Measurements from ENCODE around the gene MB. TPM values are rescaled to one million over a fixed set of nuclear protein-coding genes. Genes with fewer than 3 reads are reported as not detected.
A peak's percentile ranks its signal among the peaks of the same experiment; 100 is the strongest.

Gene MB
- total RNA-seq, 1 experiment from 2014 or later: 17.3 TPM

DNA sequence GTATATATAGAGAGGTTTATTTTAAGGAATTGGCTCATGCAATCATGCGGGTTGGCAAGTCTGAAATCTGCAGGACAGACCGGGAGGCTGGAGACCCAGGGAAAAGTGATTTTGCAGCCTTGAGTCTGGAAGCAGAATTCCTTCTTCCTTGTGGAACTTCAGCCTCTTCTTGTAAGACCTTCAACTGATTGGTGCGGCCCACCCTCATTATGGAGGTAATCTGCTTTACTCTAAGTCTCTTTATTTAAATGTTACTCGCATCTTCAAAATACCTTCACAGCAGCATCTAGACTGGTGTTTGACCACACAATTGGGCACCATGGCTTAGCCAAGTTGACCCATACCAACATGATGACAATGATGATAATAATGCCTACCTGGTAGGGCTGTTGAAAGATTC, 17.8 kb downstream of the MB start:
- Histone ChIP-seq H3K36me3 (ENCODE audit: control insufficient read depth, insufficient read depth, low read length) (no peaks in the 10 kb centered on the region), H3K9me3 (ENCODE audit: control insufficient read depth, insufficient read depth, low read depth, low read length) (no peaks in the 10 kb centered on the region), H3K4me1 (ENCODE audit: control insufficient read depth, insufficient read depth, low read length) (peaks cover 31% of the 10 kb centered on the region), H3K27me3 (ENCODE audit: control insufficient read depth, insufficient read depth, low read length) (no peaks in the 10 kb centered on the region), H3K27ac (ENCODE audit: low read length) (peak overlapping the region; percentile 87), H3K4me3 (ENCODE audit: low read depth in 2 of 2, low read length in 2 of 2) (no peak overlapping the region)
- TF ChIP-seq POLR2AphosphoS5 (IDR thresholded peaks at IDR 0.05; ENCODE audit: low read depth, low read length) (no peak), TCF7L2 (IDR thresholded peaks at IDR 0.05; ENCODE audit: low read depth, low read length) (no peak), SIN3A (IDR thresholded peaks at IDR 0.05; ENCODE audit: borderline replicate concordance, insufficient read depth, low read depth, low read length) (no peak)
- TF ChIP-seq, protein P1, sequence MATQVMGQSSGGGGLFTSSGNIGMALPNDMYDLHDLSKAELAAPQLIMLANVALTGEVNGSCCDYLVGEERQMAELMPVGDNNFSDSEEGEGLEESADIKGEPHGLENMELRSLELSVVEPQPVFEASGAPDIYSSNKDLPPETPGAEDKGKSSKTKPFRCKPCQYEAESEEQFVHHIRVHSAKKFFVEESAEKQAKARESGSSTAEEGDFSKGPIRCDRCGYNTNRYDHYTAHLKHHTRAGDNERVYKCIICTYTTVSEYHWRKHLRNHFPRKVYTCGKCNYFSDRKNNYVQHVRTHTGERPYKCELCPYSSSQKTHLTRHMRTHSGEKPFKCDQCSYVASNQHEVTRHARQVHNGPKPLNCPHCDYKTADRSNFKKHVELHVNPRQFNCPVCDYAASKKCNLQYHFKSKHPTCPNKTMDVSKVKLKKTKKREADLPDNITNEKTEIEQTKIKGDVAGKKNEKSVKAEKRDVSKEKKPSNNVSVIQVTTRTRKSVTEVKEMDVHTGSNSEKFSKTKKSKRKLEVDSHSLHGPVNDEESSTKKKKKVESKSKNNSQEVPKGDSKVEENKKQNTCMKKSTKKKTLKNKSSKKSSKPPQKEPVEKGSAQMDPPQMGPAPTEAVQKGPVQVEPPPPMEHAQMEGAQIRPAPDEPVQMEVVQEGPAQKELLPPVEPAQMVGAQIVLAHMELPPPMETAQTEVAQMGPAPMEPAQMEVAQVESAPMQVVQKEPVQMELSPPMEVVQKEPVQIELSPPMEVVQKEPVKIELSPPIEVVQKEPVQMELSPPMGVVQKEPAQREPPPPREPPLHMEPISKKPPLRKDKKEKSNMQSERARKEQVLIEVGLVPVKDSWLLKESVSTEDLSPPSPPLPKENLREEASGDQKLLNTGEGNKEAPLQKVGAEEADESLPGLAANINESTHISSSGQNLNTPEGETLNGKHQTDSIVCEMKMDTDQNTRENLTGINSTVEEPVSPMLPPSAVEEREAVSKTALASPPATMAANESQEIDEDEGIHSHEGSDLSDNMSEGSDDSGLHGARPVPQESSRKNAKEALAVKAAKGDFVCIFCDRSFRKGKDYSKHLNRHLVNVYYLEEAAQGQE (IDR thresholded peaks at IDR 0.05; ENCODE audit: insufficient read depth in 1 of 2, low read depth in 2 of 2, low read length in 1 of 2): no peak
- TF ChIP-seq, protein P2, sequence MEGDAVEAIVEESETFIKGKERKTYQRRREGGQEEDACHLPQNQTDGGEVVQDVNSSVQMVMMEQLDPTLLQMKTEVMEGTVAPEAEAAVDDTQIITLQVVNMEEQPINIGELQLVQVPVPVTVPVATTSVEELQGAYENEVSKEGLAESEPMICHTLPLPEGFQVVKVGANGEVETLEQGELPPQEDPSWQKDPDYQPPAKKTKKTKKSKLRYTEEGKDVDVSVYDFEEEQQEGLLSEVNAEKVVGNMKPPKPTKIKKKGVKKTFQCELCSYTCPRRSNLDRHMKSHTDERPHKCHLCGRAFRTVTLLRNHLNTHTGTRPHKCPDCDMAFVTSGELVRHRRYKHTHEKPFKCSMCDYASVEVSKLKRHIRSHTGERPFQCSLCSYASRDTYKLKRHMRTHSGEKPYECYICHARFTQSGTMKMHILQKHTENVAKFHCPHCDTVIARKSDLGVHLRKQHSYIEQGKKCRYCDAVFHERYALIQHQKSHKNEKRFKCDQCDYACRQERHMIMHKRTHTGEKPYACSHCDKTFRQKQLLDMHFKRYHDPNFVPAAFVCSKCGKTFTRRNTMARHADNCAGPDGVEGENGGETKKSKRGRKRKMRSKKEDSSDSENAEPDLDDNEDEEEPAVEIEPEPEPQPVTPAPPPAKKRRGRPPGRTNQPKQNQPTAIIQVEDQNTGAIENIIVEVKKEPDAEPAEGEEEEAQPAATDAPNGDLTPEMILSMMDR (IDR thresholded peaks at IDR 0.05): no peak
- intact Hi-C loops (cut with micrococcal nuclease; ENCODE audit: unreplicated experiment) (no loop called here), in situ Hi-C loops (cut with HindIII; ENCODE audit: low pct_unique_long_range_greater_than_20kb, low sequenced_read_pairs) (no loop called here)
- ChIA-PET CTCF (no interaction called here), POLR2A (no interaction called here)
- no TSS peak for BruUV-seq (replicated peaks)
- DNase-seq (ENCODE audit: low read depth, low spot score) (no peak), ATAC-seq (no peak)

DNA sequence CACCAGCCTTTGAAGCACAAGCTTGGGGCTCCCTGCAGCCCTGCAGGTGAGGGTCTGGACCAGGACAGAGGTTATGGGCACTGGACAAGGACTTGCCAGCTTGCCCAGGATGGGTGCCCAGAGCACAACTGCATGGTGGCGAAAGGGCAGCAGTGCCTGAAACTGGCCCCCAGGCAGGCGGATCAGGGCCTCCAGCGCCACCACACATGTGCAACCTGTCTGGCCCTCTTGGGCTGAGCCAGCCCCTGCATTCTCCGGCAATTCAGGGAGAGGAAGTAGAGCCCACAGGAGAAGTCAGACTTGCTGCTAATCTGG, 18.8 kb downstream of the MB start:
- H3K4me3 ChIP-seq (ENCODE audit: low read depth in 2 of 2, low read length in 2 of 2): no peak overlapping the region
- peak overlapping the region; percentile 87 for H3K27ac ChIP-seq (ENCODE audit: low read length)
- ChIA-PET CTCF (no interaction called here), POLR2A (no interaction called here)
- no peak for DNase-seq (ENCODE audit: low read depth, low spot score)
- TF ChIP-seq TCF7L2 (IDR thresholded peaks at IDR 0.05; ENCODE audit: low read depth, low read length) (no peak), POLR2AphosphoS5 (IDR thresholded peaks at IDR 0.05; ENCODE audit: low read depth, low read length) (no peak), SIN3A (IDR thresholded peaks at IDR 0.05; ENCODE audit: borderline replicate concordance, insufficient read depth, low read depth, low read length) (no peak)
- TF ChIP-seq, protein P2 (IDR thresholded peaks at IDR 0.05): no peak
- TF ChIP-seq, protein P1 (IDR thresholded peaks at IDR 0.05; ENCODE audit: insufficient read depth in 1 of 2, low read depth in 2 of 2, low read length in 1 of 2): no peak
- H3K9me3 ChIP-seq (ENCODE audit: control insufficient read depth, insufficient read depth, low read depth, low read length): no peaks in the 10 kb centered on the region
- no TSS peak for BruUV-seq (replicated peaks)
- peaks cover 29% of the 10 kb centered on the region for H3K4me1 ChIP-seq (ENCODE audit: control insufficient read depth, insufficient read depth, low read length)
- intact Hi-C loops (cut with micrococcal nuclease; ENCODE audit: unreplicated experiment): no loop called here
- ATAC-seq: peak; percentile 42; the same call in 1 of the 2 replicates
- H3K36me3 ChIP-seq (ENCODE audit: control insufficient read depth, insufficient read depth, low read length): no peaks in the 10 kb centered on the region
- in situ Hi-C loops (cut with HindIII; ENCODE audit: low pct_unique_long_range_greater_than_20kb, low sequenced_read_pairs): no loop called here
- H3K27me3 ChIP-seq (ENCODE audit: control insufficient read depth, insufficient read depth, low read length): no peaks in the 10 kb centered on the region
